CD4-positive, alpha-beta T cell treated with Interferon alpha-2 for 1 hour (primary cell): ENCODE measurements around the gene VSIR.

Experiments
- DNase-seq, 2 donors: peaks; one replicate each; pipeline ENCODE4 v3.0.0-alpha.2; 2020 to 2022

The VSIR gene

GRCh38 chr10:71806704-71807556, 33.6 kb upstream of the VSIR start:
- no peak for DNase-seq

- DNase-seq = peak; percentile 23 to 33
These were observed 32.7 kb upstream of the VSIR start for GRCh38 chr10:71805776-71806703.

- DNase-seq = no peak
These were observed 30.8 kb upstream of the VSIR start for GRCh38 chr10:71804077-71804476.

- no peak for DNase-seq
These were observed 29.6 kb upstream of the VSIR start for GRCh38 chr10:71802715-71803488.

GRCh38 chr10:71802235-71802634, 28.9 kb upstream of the VSIR start:
- no peak for DNase-seq

- no peak for DNase-seq
These were observed 28.0 kb upstream of the VSIR start for GRCh38 chr10:71801361-71801760.

GRCh38 chr10:71799608-71800453, 26.5 kb upstream of the VSIR start:
- no peak for DNase-seq

GRCh38 chr10:71799112-71799511, 25.8 kb upstream of the VSIR start:
- DNase-seq = no peak

GRCh38 chr10:71798308-71798624, 24.9 kb upstream of the VSIR start:
- no peak for DNase-seq

- peak in 1 of 2 donors; percentile 24 for DNase-seq
These were observed 24.4 kb upstream of the VSIR start for GRCh38 chr10:71797533-71798307.

- DNase-seq = no peak
These were observed 23.6 kb upstream of the VSIR start for GRCh38 chr10:71796749-71797405.

- no peak for DNase-seq
These were observed 21.9 kb upstream of the VSIR start for GRCh38 chr10:71795248-71795647.

GRCh38 chr10:71790749-71791440, 17.6 kb upstream of the VSIR start:
- no peak for DNase-seq

- DNase-seq = no peak
These were observed 16.6 kb upstream of the VSIR start for GRCh38 chr10:71789871-71790270.

GRCh38 chr10:71788954-71789353, 15.6 kb upstream of the VSIR start:
- DNase-seq = no peak

- no peak for DNase-seq
These were observed 11.5 kb upstream of the VSIR start for GRCh38 chr10:71784679-71785272.

- DNase-seq = no peak
These were observed 10.8 kb upstream of the VSIR start for GRCh38 chr10:71783917-71784678.

GRCh38 chr10:71782917-71783490, 9.7 kb upstream of the VSIR start:
- DNase-seq = no peak
